ENCODE results near the gene SARNP.
"Not testable (repeated sequence)": the region's sequence is repeated elsewhere in the genome, so short reads cannot be mapped to it uniquely, and the experiment has no call there.

Gene SARNP

DNA sequence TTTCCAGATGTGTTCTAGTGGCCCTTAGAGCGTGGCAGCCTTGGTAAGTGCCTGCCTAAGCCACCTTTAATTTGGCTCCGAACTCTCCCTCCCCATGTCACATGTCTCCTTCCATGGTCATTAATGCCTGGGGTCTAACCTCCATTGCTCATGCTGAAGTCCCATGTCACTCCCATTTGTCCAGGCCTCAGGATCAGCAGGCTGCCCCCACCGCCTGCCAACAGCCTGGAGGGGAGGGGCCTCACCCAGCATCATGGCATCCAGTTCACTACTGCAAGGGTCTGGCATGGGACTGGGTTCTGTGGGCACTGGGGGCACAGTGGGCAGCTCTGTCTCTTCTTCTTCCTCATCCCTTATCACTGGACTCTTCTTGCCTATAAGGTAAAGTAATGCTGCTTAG is 20.8 kb upstream of the SARNP start:
- no peak for FAIRE-seq

DNA sequence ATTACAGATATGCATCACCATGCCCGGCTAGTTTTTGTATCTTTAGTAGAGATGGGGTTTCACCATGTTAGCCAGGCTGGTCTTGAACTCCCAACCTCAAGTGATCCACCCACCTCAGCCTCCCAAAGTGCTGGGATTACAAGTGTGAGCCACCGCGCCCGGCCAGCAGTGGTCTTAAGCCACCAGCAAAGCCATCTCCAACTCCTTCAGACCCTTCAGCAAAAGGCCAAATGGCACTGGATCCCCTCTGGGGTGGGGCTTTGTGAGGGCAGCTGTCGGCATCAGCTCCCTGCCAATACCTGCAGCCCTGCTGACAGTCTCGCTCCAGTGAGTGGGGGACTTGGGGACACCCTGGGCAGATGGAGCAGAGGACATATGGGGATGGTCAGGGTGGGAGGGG is 16.9 kb upstream of the SARNP start:
- FAIRE-seq, result not testable (repeated sequence)

DNA sequence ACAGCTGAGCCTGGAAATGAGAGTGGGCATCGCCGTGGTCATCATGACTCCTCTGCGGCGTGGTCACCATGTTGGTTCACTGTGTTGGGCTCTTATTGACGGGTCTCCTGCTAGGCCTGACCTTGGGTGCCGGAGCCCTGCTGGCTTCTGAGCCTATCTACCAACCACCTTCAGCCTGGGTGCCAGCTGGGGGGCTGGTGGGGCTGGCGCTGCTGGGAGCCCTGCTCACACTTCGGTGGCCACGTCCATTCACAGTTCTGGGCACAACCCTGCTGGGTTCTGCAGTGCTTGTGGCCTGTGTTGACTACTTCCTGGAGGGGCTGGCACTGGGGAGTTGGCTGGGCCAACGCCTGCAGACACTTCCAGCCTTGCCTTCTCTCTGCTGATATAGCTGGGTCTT is 15.5 kb upstream of the SARNP start:
- FAIRE-seq, result no peak

DNA sequence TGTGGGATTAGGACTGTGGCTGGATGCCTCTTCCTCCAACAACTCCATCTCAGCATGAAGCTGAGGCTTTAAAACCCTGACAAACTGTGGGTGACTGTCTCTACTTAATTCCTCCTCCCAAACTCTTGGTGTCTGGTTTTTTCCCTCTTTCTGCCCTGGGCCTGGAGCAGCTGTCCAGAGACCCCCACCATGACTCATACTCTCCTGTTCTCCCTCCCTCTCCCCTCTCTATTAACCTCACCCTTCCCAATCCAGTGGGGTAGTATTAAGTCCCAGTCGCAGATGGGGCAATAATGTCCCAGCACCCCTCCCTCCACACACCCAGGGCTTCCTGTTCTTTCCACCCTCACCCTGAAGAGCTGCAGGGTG is 13.9 kb upstream of the SARNP start:
- FAIRE-seq, result no peak

DNA sequence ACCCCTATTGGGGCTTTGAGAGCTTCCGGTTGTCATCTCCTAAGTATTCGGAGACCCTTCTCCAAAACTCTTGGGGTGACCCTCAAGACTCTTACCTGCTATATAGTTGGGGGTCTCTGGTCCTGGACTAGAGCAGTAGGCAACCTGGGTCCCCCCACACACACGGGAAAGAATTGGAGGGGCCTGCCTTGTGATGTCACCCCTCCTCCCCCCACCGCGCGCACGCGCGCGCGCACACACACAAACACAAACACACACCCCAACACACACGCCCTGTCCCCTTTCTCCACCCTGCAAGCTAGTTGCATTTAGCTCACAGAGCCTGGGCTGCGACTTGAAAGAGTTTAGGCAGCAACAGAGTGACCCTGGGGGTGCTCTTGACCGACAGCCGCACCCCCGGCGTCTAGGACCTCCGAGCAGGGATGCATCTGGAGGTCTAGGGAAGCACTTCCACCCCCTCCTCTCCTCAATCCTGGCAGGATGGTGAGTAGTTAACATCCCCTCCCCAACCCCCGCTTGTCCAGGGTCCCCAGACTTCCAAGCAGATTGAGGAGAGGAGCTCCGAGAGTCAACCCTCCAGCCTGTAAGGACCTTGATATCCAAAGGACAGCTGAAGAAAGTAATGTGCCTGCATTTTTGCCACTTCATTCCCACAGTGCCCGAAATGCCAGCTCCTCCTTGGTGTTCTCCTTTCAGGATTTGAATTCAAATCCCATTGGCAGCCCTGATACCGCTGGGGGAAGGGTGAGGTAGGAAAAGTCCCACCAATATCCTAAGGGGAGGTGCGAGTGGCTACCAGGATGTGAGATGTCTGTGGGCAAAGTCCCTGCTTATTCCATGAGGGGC is 13.3 kb upstream of the SARNP start:
- no peak for FAIRE-seq

DNA sequence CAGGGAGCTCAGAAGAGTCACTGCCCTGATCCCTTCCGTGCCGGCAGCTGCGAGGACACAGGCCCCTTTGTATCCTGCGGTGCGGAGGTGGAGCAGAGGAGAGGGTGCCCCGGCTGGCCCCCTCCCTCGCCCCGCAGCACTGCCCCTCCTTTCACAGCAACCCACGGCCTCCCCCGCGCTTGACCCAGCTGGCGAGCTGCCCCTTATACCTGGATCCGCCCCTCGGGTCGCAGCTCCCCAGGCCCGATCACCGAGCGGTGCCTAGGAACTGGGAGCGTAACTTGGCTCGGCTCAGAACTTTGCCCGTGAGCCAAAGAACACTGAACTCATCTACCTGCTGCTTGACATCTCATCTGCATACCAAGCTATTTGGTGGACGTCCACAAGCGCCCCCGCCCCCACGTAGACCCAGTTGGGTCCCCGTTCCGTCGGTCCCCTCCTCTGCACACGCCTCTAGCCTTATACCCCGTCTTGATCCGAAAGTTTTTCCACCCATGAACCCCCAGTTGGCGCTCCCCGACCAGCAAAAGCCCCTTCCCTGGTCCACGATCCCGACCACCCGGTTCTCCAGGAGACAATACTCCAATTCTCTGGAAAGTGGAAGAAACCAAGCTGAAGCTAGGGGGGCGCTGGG is 12.6 kb upstream of the SARNP start:
- no peak for FAIRE-seq

DNA sequence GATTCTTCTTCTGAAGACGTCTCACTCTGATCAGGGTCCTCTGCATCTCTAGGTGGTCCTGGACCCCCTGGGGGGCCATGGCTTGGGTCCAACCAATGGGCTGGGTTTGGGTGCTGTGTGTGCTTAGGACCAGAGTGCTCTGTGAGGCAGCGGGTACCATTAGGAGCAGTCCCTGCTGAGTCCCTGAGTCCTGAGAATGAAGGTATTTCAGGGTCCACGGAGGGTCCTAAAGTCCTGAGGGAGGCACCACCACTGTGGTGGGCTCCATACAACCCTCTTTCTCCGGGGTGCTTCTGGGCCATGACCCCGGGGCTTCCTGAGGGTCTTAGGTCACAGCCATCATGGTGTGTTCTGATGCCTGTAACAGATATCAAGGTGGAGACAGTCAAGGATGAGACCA is 10.8 kb upstream of the SARNP start:
- FAIRE-seq, result no peak

DNA sequence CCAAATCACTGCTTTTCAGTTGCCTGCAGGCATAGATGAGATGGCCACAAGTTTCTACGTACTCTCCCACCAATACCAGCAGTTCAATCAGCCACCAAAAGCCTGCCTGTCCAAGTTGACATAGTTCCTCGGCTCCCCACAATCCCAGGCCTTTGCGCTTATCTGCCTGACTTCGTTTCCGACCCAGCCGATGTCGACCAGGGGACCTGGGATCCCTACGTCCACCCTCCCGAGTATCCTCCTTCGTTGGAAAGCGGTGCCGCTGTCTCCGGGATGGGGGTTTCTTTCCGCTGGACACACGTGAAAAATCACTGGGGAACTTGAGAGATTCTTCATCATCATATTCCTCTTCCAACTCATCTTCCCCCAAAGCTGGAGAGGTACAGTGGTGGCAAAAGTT is 10.3 kb upstream of the SARNP start:
- FAIRE-seq, result no peak

DNA sequence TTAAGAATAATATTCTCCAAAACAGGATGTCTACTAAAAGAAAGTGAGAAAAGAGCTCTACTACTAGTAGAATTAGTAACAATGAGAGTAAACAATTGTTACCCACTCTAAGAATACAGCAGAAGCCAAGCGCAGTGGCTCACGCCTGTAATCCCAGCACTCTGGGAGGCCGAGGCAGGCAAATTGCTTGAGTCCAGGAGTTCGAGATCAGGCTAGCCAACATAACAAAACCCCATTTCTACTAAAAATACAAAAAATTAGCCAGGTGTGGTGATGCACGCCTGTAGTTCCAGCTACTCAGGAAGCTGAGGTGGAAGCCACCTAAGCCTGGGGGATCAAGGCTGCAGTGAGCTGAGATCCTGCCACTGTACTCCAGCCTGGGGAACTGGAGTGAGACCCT is 7.2 kb upstream of the SARNP start:
- no peak for FAIRE-seq

DNA sequence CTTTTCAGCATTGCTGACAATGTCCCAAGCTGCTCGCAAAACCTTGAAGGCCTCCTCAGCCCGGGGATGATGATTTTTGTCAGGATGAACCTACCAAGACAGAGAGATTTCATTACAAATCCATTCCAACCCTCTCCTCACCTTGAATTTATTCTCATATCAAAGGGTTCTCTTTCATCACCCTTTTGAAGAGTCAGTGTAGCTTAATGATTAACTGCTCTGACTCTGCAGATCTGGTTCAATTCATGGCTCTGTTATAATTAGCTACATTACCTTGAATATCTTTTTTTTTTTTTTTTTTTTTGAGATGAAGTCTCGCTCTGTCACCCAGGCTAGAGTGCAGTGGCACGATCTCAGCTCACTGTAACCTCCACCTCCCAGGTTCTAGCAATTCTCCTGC is 5.9 kb upstream of the SARNP start:
- FAIRE-seq, result no peak

DNA sequence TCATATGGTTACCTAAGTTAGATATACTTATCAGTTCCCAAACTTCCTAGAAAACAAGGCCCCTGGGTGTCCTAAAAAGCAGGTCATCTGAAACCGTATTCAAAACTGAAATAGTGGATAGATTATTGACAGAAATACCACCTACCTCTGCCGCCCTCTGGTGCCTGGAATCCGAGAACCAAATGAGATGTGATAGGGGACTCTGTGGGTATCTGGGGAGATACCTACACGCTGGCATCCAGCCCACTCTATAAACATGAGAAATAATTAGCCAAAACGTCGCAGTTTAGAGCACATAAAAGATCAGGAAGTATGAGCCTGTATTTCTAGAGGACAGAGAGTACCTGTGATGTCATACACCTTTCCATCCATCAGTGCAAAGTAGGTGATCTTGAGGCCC is 4.7 kb upstream of the SARNP start:
- FAIRE-seq, result no peak

DNA sequence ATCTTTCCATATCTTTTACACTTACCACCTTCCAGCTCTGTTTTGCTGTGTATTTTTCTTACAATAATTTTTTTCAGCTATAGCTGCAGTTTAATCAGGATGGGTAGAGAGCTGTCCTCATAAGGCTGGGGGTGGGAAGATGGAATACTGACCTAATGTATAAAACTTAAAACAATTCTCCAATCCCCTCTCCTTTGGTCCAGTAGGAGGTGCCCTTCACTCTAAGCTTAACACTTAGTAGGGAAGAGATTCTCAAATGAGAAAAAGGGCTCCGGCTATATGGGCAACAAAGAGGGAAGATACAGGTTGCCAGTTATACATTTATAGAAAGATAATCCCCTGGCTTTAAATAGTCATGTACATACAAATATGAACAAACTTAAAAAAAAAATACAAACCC is 3.2 kb upstream of the SARNP start:
- no peak for FAIRE-seq

DNA sequence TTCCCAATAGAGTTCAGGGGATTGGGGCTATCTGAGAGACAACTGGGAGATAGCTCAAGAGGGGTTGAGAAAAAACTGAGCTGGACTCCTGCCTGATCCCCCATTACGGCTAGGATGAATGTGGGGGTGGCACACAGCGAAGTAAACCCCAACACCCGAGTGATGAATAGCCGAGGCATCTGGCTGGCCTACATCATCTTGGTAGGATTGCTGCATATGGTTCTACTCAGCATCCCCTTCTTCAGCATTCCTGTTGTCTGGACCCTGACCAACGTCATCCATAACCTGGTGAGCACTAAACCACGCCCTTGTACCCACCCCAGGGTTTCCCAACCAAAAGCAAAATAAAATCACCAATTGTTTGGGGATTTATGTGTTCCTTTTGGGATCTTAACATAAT is 1.4 kb upstream of the SARNP start:
- FAIRE-seq, result no peak

DNA sequence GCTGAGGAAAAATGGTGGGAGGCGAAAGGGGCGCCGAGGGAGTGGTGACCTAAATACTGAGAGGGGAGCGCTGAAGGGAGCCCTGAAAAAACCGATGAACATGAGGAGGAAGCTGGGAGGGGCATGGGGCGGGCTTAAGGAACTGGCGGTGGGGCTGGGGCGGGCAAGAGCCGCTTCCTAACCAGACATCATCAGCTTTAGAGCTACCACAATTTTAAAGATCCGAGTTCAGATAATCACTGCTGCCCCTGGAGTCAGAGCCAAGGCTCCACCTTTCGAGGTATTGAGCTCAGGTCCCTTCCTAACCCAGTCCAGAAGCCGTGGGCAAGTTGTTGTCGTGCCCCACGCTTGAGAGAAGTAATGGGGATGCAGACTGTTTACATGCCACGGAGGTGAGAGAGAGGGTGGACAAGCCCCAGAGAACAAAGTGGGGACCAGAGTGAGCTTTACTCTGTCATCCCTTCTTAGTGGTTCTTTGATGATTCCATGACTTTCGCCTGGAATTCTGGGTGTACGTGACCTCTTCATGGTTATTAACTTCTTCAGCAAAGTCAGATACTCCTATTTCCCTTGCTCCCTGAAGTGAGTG is 710 bp upstream of the SARNP start:
- no peak for FAIRE-seq

DNA sequence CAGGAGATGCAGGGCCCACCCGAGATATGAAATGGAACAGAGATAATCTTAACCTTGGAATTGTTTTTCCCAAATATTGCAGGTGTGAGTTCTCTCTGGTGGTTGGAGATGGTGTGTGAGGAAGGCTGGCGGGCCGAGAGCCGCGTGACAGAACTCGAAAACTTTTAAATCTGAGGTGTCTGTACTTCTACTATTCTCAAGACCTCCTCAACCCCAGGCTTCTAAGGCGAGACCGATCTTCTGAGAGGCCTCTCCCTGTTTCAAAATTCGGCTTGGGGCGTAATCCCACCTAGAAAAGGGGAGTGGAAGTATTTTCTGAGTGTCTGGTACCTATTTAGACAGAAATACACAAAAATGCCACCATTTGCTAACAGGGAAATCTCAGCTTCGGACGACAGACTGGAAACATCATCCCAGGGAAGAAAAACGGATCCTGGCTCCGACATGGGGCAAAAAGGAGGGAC is 611 bp downstream of the SARNP start:
- no peak for FAIRE-seq

DNA sequence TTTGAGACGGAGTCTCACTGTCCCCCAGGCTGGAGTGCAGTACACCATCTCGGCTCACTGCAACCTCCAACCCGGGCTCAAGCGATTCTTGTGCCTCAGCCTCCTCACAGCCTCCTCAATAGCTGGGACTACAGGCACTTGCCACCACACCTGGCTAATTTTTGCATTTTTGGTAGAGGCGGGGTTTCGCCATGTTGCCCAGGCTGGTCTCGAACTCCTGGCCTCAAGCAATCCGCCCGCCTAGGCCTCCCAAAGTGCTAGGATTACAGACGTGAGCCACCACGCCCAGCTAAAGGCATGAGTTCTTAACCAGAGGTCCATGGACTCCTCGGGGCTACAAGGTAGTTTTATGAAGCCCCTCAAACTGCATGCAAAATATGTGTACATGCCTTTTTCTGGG is 2.1 kb downstream of the SARNP start:
- FAIRE-seq, result no peak

DNA sequence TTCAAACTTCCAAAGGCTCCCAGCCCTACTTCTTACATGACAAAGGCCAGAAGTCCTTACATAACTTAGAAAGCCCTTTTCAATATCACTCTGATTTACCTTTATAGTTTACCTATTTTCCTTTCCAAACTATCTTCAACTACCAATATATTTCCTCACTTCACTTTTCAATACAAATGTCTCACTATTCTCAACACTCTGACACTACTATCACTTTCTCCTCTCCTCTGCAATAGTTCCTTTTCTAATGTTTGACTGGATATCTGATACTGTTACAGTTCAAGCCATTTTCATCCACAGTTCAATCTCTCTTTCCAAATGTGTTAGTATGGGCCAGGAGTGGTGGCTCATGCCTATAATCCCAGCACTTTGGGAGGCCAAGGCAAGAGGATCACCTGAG is 3.3 kb downstream of the SARNP start:
- FAIRE-seq, result no peak

DNA sequence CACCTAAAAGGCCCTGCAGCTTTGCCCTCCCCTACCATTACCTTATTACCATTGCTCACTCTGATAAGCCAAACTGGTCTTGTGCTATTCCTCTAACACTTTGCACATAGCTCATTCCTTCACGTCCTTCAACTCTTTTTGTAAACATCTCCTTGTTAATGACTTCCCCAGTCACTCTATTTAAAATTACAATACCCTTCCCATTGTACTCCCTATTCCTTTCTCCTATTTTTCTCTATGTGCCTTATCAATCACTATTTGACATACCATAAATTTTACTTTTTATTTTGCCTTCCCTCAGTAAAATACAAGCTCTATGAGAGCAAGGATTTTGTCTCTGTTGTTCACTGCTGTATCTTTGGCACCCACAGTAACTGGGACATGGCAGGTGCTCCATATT is 5.4 kb downstream of the SARNP start:
- no peak for FAIRE-seq

DNA sequence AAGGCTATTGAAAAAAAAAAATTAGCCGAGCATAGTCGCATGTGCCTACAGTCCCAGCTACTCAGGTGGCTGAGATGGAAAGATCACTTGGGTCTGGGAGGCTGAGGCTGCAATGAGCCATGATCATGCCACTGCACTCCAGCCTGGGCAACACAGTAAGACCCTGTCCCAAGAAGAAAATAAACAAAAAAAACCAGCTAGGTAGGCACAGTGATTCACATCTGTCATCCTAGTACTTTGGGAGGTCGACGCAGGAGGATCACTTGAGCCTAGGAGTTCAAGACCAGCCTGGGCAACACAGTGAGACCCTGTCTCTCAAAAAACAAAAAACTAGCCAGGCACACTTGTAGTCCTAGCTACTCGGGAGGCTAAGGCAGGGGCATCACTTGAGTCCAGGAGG is 8.2 kb downstream of the SARNP start:
- no peak for FAIRE-seq

DNA sequence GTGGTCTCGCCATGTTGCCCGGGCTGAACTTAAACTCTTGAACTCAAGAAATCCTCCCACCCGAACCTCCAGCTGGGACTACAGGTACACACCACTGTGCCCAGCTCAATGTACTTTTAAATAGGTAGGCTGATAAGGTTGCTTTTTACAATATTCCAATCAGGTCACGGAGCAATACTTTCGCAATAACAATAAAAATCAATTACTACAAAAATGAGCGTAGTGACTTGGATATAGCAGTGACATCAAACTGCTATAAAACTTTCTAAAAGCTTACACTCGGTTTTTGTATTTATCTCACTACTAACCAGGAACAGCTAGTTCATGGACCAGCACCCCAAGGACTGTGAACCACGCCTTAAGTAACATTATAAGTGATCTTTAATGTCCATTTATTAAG is 10.5 kb downstream of the SARNP start:
- no peak for FAIRE-seq

DNA sequence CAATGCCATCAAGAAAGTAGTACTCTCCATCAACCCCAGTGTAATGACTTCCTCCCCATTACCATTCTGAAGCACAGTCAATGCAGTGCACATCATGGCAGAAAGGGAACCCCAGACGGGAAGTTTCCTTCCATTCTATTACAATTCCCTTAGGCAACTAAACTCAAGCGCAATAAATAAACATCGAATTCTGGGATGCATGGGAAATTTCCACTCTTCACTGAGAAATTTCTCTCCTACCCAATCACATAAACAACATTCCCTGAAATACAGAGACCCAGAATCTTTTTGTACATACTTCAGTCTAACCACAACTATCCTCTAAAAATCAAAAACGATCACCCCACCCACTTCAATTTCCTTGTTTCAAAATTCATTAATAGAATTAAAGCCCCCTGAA is 20.0 kb downstream of the SARNP start:
- no peak for FAIRE-seq

DNA sequence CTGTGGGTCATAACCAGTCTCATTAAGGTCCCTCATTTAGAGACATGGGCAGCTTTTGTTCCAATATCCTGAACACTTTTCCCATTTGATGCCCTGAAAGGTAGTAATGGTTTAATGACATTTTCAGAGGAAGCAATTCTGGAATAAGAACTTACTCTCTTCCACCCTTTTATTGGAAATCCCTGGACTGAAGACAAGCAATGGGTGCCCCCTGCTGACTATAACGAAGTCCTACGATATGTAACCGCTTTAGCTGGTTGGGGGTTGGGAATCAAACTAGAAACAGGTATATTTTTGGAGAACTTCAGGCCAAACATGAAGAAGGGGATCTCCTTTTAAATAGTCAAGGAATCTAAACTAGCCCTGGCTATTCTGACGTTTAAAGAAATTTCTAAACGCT is 20.5 kb downstream of the SARNP start:
- no peak for FAIRE-seq

DNA sequence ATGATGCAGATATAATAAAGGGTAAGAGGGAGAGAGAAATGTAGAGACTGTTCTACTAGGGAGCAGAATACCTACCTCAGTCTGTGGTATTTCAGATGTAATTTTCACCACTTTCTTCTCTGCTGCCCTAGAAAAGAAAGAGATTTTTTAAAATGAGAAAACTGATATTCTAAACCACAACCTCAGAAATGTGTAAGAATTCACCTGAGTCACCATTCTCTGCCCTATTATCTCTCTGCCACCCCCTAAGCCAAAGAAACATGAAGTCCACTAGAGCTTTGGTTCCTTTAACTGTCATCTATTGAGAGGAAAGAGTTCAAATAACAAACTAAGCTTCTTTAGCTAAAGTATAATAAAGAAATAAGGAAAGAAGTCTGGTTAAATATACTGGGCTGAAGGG is 21.6 kb downstream of the SARNP start:
- no peak for FAIRE-seq

DNA sequence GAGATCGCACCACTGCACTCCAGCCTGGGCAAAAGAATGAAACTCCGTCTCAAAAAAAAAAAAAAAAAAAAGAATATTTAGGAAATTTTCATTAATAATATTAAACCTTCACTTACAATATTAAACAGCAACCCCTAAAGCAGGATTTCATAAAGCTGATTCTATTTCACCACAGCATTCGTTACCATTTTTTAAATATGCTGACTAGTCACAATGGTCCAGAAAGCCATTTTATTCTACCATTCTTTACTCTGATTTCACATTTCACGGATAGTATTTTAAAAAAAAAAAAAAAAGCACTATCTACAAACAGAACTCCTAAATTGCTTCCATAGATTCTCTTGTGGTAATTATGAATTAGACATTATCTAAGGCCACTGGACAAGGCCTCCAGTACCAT is 27.6 kb downstream of the SARNP start:
- no peak for FAIRE-seq

Measured in colon (tissue), 2 donors.